Measurements from ENCODE around the gene RNASE11.
"Not testable (repeated sequence)": the region's sequence is repeated elsewhere in the genome, so short reads cannot be mapped to it uniquely, and the experiment has no call there.

RNASE11 gene

GRCh38 chr14:20614038-20614840 is 26.4 kb upstream of the RNASE11 start:
- DNase-seq (ENCODE audit: low read depth), result no peak

- peak; percentile 73 for DNase-seq (ENCODE audit: low read depth)
Observed at GRCh38 chr14:20613094-20614037, 25.6 kb upstream of the RNASE11 start.

- no peak for DNase-seq (ENCODE audit: low read depth)
Observed at GRCh38 chr14:20612403-20612802, 24.6 kb upstream of the RNASE11 start.

- DNase-seq (ENCODE audit: low read depth), result no peak
Observed at GRCh38 chr14:20611277-20611676, 23.5 kb upstream of the RNASE11 start.

- peak; percentile 69 for DNase-seq (ENCODE audit: low read depth)
Observed at GRCh38 chr14:20610002-20610765, 22.4 kb upstream of the RNASE11 start.

- DNase-seq (ENCODE audit: low read depth), result no peak
Observed at GRCh38 chr14:20609215-20610001, 21.6 kb upstream of the RNASE11 start.

GRCh38 chr14:20608383-20609110 is 20.7 kb upstream of the RNASE11 start:
- DNase-seq (ENCODE audit: low read depth), result no peak

GRCh38 chr14:20607617-20608016 is 19.8 kb upstream of the RNASE11 start:
- DNase-seq (ENCODE audit: low read depth), result no peak

- no peak for DNase-seq (ENCODE audit: low read depth)
Observed at GRCh38 chr14:20606902-20607242, 19.1 kb upstream of the RNASE11 start.

- DNase-seq (ENCODE audit: low read depth), result no peak
Observed at GRCh38 chr14:20606190-20606901, 18.5 kb upstream of the RNASE11 start.

GRCh38 chr14:20603813-20604690 is 16.3 kb upstream of the RNASE11 start:
- DNase-seq (ENCODE audit: low read depth), result no peak

GRCh38 chr14:20602583-20602982 is 14.8 kb upstream of the RNASE11 start:
- DNase-seq (ENCODE audit: low read depth), result no peak

- DNase-seq (ENCODE audit: low read depth), result no peak
Observed at GRCh38 chr14:20601522-20601921, 13.7 kb upstream of the RNASE11 start.

GRCh38 chr14:20597108-20597507 is 9.3 kb upstream of the RNASE11 start:
- no peak for DNase-seq (ENCODE audit: low read depth)

GRCh38 chr14:20595726-20596125 is 7.9 kb upstream of the RNASE11 start:
- DNase-seq (ENCODE audit: low read depth), result not testable (repeated sequence)

GRCh38 chr14:20592574-20592973 is 4.8 kb upstream of the RNASE11 start:
- DNase-seq (ENCODE audit: low read depth), result no peak

GRCh38 chr14:20591235-20591634 is 3.4 kb upstream of the RNASE11 start, which contains the start of gene RNASE12:
Gene RNASE12, minus strand, starts transcription at chr14:20591376. Its CDS starts 653 bp downstream, at chr14:20590723.
- no peak for DNase-seq (ENCODE audit: low read depth)

GRCh38 chr14:20583908-20584307 is 3.9 kb downstream of the RNASE11 start:
- no peak for DNase-seq (ENCODE audit: low read depth)

GRCh38 chr14:20583142-20583541 is 4.7 kb downstream of the RNASE11 start:
- DNase-seq (ENCODE audit: low read depth), result no peak

Measured in stimulated activated CD8-positive, alpha-beta memory T cell treated with anti-CD3 and anti-CD28 coated beads, Interleukin-4, amount 100 ng/mL, for 24 hours (primary cell).